ENCODE measurements around the gene BPIFB3. TPM values are rescaled to one million over a fixed set of nuclear protein-coding genes. Genes with fewer than 3 reads are reported as not detected.

Gene BPIFB3
- polyA plus RNA-seq, 1 donor from 2014 or later, result not detected

DNA sequence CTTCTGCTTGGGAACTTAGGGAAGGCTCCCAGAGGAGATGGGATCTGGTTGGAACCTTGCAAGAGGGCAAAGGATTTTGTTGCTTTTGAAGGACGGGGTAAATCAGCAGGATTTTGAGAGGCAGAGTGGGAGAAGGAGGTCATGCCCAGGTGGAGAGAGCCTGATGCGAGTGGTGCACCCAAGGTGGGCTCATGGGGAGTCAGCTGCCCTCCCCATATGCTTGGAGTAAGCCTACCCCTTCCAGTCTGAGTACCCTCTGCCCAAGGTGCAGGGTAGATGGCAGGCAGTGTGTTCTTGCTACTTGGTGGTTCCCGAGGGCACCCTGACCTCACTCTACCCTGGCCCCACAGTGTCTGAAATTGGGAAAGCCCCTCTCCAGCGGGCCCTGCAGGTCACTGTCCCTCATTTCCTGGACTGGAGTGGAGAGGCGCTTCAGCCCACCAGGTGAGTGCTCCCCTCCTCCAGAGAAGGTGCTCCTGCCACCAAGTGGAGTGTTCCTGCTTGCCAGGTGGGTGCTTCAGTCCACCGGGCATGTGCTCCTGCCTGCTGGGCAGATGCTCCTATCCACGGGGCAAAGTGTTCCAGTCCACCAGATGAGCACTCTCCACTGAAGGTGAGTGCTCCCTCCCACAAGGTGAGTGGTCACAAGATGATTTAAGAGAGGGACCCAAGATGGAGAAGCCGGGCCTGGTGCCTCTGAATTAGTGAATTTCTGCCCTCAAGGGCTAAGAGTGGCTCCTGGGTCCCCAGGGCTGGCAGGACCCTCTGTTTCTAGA is 42.8 kb upstream of the BPIFB3 start:
- H3K27me3 ChIP-seq (ENCODE audit: insufficient read depth, low read depth, low read length), result no peaks in the 10 kb centered on the region
- no peaks in the 10 kb centered on the region for H3K9me2 ChIP-seq (ENCODE audit: insufficient read depth, low read length)
- H4K20me1 ChIP-seq (ENCODE audit: insufficient read depth), result no peaks in the 10 kb centered on the region
- H3K4me2 ChIP-seq (ENCODE audit: low read length), result no peak overlapping the region
- no peaks in the 10 kb centered on the region for H3K36me3 ChIP-seq (ENCODE audit: insufficient read depth, low read length)
- H2AFZ ChIP-seq (ENCODE audit: low read depth, low read length), result no peak overlapping the region
- TF ChIP-seq SMC3 (conservative IDR thresholded peaks at IDR 0.05; ENCODE audit: poor library complexity), result no peak
- TF ChIP-seq EP300 (conservative IDR thresholded peaks at IDR 0.05; ENCODE audit: poor library complexity, severe bottlenecking), result no peak
- TF ChIP-seq, protein P1, sequence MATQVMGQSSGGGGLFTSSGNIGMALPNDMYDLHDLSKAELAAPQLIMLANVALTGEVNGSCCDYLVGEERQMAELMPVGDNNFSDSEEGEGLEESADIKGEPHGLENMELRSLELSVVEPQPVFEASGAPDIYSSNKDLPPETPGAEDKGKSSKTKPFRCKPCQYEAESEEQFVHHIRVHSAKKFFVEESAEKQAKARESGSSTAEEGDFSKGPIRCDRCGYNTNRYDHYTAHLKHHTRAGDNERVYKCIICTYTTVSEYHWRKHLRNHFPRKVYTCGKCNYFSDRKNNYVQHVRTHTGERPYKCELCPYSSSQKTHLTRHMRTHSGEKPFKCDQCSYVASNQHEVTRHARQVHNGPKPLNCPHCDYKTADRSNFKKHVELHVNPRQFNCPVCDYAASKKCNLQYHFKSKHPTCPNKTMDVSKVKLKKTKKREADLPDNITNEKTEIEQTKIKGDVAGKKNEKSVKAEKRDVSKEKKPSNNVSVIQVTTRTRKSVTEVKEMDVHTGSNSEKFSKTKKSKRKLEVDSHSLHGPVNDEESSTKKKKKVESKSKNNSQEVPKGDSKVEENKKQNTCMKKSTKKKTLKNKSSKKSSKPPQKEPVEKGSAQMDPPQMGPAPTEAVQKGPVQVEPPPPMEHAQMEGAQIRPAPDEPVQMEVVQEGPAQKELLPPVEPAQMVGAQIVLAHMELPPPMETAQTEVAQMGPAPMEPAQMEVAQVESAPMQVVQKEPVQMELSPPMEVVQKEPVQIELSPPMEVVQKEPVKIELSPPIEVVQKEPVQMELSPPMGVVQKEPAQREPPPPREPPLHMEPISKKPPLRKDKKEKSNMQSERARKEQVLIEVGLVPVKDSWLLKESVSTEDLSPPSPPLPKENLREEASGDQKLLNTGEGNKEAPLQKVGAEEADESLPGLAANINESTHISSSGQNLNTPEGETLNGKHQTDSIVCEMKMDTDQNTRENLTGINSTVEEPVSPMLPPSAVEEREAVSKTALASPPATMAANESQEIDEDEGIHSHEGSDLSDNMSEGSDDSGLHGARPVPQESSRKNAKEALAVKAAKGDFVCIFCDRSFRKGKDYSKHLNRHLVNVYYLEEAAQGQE (IDR thresholded peaks at IDR 0.05; ENCODE audit: borderline replicate concordance), result no peak
- TF ChIP-seq RAD21 (conservative IDR thresholded peaks at IDR 0.05), result no peak
- TF ChIP-seq POLR2AphosphoS5 (IDR thresholded peaks at IDR 0.05), result no peak
- no peak for TF ChIP-seq MXI1 (conservative IDR thresholded peaks at IDR 0.05; ENCODE audit: poor library complexity, severe bottlenecking)
- no peak for TF ChIP-seq TAF1 (IDR thresholded peaks at IDR 0.05; ENCODE audit: low read depth)
- TF ChIP-seq, protein P2, sequence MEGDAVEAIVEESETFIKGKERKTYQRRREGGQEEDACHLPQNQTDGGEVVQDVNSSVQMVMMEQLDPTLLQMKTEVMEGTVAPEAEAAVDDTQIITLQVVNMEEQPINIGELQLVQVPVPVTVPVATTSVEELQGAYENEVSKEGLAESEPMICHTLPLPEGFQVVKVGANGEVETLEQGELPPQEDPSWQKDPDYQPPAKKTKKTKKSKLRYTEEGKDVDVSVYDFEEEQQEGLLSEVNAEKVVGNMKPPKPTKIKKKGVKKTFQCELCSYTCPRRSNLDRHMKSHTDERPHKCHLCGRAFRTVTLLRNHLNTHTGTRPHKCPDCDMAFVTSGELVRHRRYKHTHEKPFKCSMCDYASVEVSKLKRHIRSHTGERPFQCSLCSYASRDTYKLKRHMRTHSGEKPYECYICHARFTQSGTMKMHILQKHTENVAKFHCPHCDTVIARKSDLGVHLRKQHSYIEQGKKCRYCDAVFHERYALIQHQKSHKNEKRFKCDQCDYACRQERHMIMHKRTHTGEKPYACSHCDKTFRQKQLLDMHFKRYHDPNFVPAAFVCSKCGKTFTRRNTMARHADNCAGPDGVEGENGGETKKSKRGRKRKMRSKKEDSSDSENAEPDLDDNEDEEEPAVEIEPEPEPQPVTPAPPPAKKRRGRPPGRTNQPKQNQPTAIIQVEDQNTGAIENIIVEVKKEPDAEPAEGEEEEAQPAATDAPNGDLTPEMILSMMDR (IDR thresholded peaks at IDR 0.05; ENCODE audit: poor library complexity, severe bottlenecking), result no peak
- TF ChIP-seq EZH2 (IDR thresholded peaks at IDR 0.05; ENCODE audit: borderline replicate concordance, insufficient read depth, low read length, poor library complexity, severe bottlenecking), result no peak
- H3F3A ChIP-seq (ENCODE audit: insufficient read depth, low read length, poor library complexity, severe bottlenecking), result no peaks in the 10 kb centered on the region
- H3K9ac ChIP-seq (ENCODE audit: low read length), result no peak overlapping the region
- H3K79me2 ChIP-seq (replicated peaks; ENCODE audit: insufficient read depth, low read length), result no peaks in the 10 kb centered on the region
- H3K27ac ChIP-seq (ENCODE audit: low read length), result no peak overlapping the region
- no peaks in the 10 kb centered on the region for H3K9me3 ChIP-seq (ENCODE audit: low read length)
- no peak overlapping the region for H3K4me3 ChIP-seq (ENCODE audit: low read length)

DNA sequence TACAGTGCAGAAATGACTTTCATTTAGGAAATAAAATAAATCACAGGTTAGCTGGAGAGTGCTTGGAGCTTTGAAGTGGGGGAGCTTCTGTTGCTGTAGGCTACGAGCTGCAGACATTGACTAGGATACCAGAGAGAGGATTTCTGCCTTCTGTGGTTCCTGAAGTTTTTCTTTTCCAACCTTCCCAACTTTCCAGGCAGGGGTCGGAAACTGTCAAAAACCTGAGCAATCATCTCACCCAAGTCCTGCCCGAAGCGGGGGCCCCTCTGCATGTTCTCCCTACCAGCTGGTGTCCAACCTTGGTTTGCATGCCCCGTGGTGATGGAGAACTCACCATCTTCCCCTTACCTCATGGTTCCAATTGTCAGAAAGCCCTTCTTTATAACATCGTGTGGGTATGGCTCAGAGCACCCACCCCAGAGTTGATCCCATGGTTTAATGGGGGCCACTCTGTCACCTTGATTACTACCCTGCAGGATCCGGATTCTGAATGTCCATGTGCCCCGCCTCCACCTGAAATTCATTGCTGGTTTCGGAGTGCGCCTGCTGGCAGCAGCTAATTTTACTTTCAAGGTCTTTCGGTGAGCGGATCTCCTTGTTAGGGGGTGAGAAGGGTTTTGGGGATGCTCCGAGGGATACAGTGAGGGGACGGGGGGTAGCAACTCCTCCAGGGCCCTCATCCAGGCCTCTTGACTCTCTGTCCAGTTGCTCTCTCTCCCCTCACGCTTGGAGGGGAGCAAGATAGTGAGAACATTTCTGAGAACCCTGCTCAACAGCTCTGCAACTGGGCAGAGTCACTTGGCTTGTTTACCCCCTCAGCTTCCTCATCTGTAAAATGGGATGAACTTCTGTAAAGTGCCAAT is 41.1 kb upstream of the BPIFB3 start:
- no peaks in the 10 kb centered on the region for H3F3A ChIP-seq (ENCODE audit: insufficient read depth, low read length, poor library complexity, severe bottlenecking)
- H2AFZ ChIP-seq (ENCODE audit: low read depth, low read length), result no peak overlapping the region
- H3K4me2 ChIP-seq (ENCODE audit: low read length), result no peak overlapping the region
- no peaks in the 10 kb centered on the region for H3K9me2 ChIP-seq (ENCODE audit: insufficient read depth, low read length)
- TF ChIP-seq, protein P2 (IDR thresholded peaks at IDR 0.05; ENCODE audit: poor library complexity, severe bottlenecking), result no peak
- TF ChIP-seq EZH2 (IDR thresholded peaks at IDR 0.05; ENCODE audit: borderline replicate concordance, insufficient read depth, low read length, poor library complexity, severe bottlenecking), result no peak
- TF ChIP-seq SMC3 (conservative IDR thresholded peaks at IDR 0.05; ENCODE audit: poor library complexity), result no peak
- TF ChIP-seq POLR2AphosphoS5 (IDR thresholded peaks at IDR 0.05), result no peak
- TF ChIP-seq MXI1 (conservative IDR thresholded peaks at IDR 0.05; ENCODE audit: poor library complexity, severe bottlenecking), result no peak
- no peak for TF ChIP-seq RAD21 (conservative IDR thresholded peaks at IDR 0.05)
- no peak overlapping the region for H3K4me3 ChIP-seq (ENCODE audit: low read length)
- H3K36me3 ChIP-seq (ENCODE audit: insufficient read depth, low read length), result no peaks in the 10 kb centered on the region
- H3K9me3 ChIP-seq (ENCODE audit: low read length), result no peaks in the 10 kb centered on the region
- H3K27ac ChIP-seq (ENCODE audit: low read length), result no peak overlapping the region
- no peak overlapping the region for H3K9ac ChIP-seq (ENCODE audit: low read length)
- H4K20me1 ChIP-seq (ENCODE audit: insufficient read depth), result no peaks in the 10 kb centered on the region
- no peaks in the 10 kb centered on the region for H3K79me2 ChIP-seq (replicated peaks; ENCODE audit: insufficient read depth, low read length)
- no peaks in the 10 kb centered on the region for H3K27me3 ChIP-seq (ENCODE audit: insufficient read depth, low read depth, low read length)

All from neural cell (in vitro differentiated cells).